GM21447 (cell line): Measurements from ENCODE around the gene PXDC1.
"Not testable (repeated sequence)": the region's sequence is repeated elsewhere in the genome, so short reads cannot be mapped to it uniquely, and the experiment has no call there.

Source experiments
- ATAC-seq: cut with Tn5 transposase; IDR thresholded peaks from one replicate; pipeline ENCODE4 v1.9.1; 2021; ENCODE audit not compliant: unreplicated experiment

Gene PXDC1

DNA sequence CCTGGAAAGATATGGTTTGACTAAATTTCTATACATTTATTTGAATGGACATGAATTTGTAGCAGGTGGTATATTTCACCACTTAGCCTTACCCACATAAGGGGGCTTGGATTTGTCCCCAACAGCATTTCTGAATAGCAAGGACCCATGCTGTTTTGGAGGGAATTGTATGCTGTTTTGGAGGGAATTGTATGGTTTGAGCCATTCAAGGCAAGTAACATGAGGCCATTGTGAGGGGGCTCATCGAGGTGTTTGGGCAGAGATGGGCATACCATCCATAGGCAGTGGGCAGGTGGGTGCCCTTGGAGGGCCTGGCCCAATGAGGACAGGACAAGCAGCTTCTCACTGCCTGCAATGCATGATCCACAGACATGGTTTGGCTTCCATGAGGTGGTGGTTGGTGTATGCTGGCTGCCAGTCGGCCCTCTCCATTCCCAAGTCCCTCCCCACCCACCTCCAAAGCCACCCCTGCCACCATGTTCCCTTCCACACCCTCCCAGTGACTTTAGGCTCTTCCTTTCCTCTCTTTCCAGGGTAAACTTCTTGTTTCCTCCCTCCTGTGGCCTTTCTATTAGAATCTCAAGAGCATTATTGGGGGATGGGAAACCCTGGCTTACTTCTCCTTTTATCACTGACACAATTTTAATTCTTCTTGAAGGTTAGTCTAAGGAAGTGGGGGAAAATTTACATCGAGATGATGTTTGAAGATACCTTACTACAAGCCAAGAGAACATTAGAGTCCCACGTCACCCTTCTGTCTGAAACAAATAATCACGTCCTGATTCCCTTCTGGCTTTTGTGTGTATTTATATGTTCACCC lies 13.2 kb upstream of the PXDC1 start:
- ATAC-seq: no peak

- no peak for ATAC-seq
Measured at GRCh38 chr6:3762852-3763251, 11.3 kb upstream of the PXDC1 start.

DNA sequence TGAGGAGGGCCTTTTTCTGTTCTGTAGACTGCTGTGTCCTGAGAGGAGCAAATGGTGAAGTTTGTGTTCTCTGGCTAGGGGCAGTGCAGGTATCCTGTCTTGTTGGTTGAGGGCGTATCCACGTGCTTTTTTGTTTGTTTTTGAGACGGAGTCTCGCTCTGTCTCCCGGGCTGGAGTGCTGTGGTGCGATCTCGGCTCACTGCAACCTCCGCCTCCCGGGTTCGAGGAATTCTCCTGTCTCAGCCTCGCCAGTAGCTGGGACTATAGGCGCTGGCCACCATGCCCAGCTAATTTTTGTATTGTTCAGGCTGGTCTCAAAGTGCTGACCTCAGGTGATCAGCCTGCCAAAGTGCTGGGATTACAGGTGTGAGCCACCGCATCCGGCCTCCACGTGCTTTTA lies 10.8 kb upstream of the PXDC1 start:
- no peak for ATAC-seq

DNA sequence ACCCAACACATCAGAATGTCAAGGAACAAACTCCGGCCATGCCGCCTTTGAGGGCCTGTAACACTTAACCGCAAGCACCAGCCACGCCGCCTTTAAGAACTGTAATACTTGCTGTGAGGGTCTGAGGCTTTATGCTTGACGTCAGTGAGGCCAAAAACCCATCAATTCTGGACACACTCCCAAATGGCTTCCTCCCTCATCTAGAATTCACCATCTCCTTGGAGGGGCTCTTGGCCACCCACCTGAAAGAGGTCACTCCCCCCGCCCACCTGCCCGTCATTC lies 10.4 kb upstream of the PXDC1 start:
- no peak for ATAC-seq

- ATAC-seq: no peak
Measured at GRCh38 chr6:3759646-3760232, 8.2 kb upstream of the PXDC1 start.

GRCh38 chr6:3758842-3759144 lies 7.3 kb upstream of the PXDC1 start:
- ATAC-seq: no peak

DNA sequence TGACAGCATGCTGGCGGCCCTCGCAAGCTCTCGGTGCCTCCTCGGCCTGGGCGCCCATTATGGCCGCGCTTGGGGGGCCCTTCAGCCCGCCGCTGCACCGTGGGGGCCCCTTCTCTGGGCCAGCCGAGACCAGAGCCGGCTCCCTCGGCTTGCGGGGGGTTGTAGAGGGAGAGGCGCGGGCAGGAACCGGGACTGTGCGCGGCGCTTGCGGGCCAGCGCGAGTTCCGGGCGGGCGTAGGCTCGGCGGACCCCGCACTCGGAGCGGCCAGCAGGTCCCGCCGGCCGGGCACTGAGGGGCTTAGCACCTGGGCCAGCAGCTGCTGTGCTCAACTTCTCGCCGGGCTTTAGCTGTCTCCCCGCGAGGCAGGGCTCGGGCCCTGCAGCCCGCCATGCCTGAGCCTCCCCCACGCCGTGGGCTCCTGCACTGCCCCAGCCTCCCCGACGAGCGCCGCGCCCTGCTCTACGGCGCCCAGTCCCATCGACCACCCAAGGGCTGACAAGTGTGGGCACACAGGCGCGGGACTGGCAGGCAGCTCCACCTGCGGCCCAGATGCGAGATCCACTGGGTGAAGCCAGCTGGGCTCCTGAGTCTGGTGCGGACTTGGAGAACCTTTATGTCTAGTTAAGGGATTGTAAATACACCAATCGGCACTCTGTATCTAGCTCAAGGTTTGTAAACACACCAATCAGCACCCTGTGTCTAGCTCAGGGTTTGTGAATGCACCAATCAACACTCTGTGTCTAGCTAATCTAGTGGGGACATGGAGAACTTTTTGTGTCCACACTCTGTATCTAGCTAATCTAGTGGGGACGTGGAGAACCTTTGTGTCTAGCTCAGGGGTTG lies 6.7 kb upstream of the PXDC1 start:
- ATAC-seq: not testable (repeated sequence)

DNA sequence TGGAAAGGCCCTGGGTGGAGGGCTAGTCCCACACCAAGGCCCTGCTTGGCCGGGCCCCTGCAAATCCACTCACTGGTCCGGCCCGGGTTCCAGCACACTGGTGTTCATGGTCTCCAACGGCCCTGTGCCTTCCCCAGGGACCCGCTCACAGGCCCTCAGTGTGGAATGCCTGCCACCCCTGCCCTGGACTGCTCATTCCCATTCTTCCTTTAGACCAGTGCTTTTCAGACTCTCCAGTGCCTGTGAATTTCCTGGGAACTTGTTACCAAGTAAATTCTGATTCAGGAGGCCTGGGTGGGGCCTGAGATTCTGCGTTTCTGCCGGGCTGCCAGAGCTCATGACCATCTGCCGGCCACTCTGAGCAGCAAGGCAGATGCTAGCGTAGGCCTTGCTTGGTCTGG lies 5.7 kb upstream of the PXDC1 start:
- ATAC-seq: no peak

GRCh38 chr6:3756546-3756945 lies 5.0 kb upstream of the PXDC1 start:
- no peak for ATAC-seq

GRCh38 chr6:3755637-3756545 lies 4.4 kb upstream of the PXDC1 start:
- ATAC-seq: no peak

DNA sequence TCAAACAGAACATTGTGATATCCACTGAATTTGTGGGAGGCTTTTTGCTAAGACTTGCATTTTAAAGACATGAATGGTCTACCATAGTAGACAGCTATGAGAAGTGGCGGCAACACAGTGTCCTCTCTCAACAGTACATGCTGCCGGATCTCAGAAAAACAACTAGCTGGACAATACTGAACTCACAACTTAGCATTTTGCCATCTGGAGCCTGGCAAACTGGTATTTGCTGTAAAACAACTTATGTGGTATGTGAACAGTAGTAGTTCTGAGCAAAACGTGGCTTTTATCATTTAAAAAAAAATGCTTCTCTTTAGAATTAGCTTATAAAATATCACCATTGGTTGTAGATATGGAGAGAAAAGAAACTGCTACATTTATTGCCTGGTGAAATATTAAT lies 3.3 kb upstream of the PXDC1 start:
- ATAC-seq: no peak

GRCh38 chr6:3754032-3754725 lies 2.7 kb upstream of the PXDC1 start:
- not testable (repeated sequence) for ATAC-seq

DNA sequence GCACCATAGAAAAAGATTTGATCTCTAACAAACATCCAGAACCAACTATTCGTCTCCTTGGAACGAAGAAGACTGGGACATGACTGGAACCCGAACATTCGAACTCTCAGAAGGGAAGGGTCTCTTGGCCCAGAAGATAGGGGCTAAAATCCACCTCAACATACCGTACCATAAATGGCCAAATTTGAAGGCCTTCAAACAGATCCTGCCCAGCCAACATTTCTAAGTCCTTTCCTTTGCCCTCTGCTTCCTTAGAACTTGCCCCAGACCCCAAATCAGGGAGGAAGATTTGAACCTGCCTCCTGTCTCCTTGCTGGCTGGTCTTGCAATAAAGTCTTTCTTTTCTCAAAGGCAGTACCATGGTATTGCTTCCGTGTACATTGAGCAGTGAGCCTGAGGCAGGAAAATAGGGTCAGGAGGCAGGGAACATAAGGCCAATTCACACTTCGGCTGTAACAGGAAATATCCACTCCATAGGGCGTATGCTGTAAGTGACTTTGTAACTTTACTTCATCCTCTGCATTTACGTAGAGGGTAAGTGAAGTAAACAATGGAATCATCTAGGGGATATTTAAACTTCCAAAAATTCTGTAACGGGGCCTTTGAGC lies 1.8 kb upstream of the PXDC1 start:
- ATAC-seq: no peak

- ATAC-seq: no peak
Measured at GRCh38 chr6:3752531-3753227, 1.2 kb upstream of the PXDC1 start.

- ATAC-seq: peak; percentile 68
Measured at GRCh38 chr6:3751730-3752530, 417 bp upstream of the PXDC1 start.

DNA sequence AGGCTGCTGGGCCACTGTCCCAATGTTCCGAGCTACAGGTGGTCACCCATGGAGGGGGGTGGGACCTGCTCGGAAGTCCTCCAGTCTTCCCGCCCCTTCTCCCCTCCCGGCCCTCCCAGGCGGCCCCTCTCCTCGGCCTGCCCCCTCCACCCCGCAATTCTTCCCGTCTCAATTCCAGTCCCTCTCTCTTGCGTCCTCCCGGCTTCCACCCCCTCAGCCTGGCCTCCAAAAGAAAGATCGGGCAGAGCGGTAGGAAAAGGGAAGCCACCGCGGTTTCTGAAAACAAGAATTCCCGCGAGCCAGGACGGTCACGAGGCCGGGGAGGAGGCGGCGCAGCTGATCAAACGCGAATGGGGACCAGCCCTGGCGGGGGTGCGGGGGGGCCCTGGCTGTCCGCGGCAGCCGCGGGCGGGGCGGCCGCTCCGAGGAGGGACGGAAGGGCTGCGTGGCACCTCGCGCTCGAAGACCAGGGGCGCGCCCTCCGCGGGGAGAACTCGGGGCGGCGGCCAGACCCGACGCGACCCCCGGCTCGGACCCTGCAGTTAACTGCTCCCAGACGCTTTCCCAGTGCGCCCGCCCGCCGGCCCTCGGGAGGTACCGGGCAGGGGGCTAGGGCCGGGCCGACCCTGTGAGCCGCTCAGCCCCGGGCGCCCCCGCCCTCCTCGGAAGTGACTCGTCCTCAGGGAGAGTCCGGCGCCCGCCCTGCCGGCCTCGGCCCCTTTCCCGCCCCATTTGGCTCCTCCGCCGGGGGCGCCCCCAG lies 1.0 kb downstream of the PXDC1 start:
- ATAC-seq: peak; percentile 7

DNA sequence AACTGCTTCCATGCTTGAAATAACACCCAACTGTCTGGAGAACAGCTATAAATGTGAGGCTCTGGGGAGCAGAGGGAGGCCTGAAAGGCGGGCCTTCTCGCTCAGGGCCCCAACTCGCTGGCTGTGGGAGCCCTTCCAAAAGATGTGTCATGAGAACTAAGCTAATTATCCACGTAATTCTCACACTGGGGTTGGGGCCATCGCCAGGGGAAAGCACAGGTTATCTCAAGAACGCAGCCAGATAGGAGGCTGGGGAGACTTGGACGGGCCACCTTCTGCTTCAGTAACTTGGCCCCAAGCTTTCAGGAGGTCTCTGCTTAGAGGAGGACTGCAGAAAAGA lies 1.6 kb downstream of the PXDC1 start:
- no peak for ATAC-seq
